GM19023 (cell line): ENCODE results near the gene DNAJB9.
A peak's percentile ranks its signal among the peaks of the same experiment; 100 is the strongest.
"Not testable (repeated sequence)": the region's sequence is repeated elsewhere in the genome, so short reads cannot be mapped to it uniquely, and the experiment has no call there.

Experiments
- ATAC-seq: cut with Tn5 transposase; IDR thresholded peaks from one replicate; pipeline ENCODE4 v1.9.1; 2021; ENCODE audit warnings: mild to moderate bottlenecking, moderate library complexity; ENCODE audit not compliant: unreplicated experiment

DNAJB9 gene

GRCh38 chr7:108569381-108570145 is at the start of gene DNAJB9, which contains the start of gene THAP5:
TSS of gene DNAJB9 (plus strand) at chr7:108569874. CDS start at chr7:108571727, 1,853 bp downstream.
TSS of gene THAP5 (minus strand) at chr7:108569706. CDS start at chr7:108569569, 137 bp downstream.
- peak; percentile 96 for ATAC-seq

- no peak for ATAC-seq
Observed at GRCh38 chr7:108522780-108523179, 46.9 kb upstream of the DNAJB9 start.

GRCh38 chr7:108525327-108525984 is 44.2 kb upstream of the DNAJB9 start:
- ATAC-seq, result peak; percentile 48

GRCh38 chr7:108525985-108526767 is 43.5 kb upstream of the DNAJB9 start, which contains the start of gene PNPLA8:
TSS of gene PNPLA8 (minus strand) at chr7:108526135. CDS start at chr7:108515491, 10,644 bp downstream.
- ATAC-seq, result peak; percentile 93

GRCh38 chr7:108526768-108527017 is 43.0 kb upstream of the DNAJB9 start:
- ATAC-seq, result no peak

GRCh38 chr7:108528183-108528712 is 41.4 kb upstream of the DNAJB9 start:
- ATAC-seq, result no peak

- no peak for ATAC-seq
Observed at GRCh38 chr7:108529341-108529740, 40.3 kb upstream of the DNAJB9 start.

- ATAC-seq, result no peak
Observed at GRCh38 chr7:108533712-108534111, 36.0 kb upstream of the DNAJB9 start.

GRCh38 chr7:108535257-108535656 is 34.4 kb upstream of the DNAJB9 start:
- ATAC-seq, result no peak

- ATAC-seq, result no peak
Observed at GRCh38 chr7:108535744-108536143, 33.9 kb upstream of the DNAJB9 start.

GRCh38 chr7:108537229-108537628 is 32.4 kb upstream of the DNAJB9 start:
- ATAC-seq, result no peak

GRCh38 chr7:108538236-108538635 is 31.4 kb upstream of the DNAJB9 start:
- not testable (repeated sequence) for ATAC-seq

GRCh38 chr7:108538685-108539084 is 31.0 kb upstream of the DNAJB9 start:
- ATAC-seq, result not testable (repeated sequence)

- ATAC-seq, result no peak
Observed at GRCh38 chr7:108541478-108541877, 28.2 kb upstream of the DNAJB9 start.

GRCh38 chr7:108548141-108548896 is 21.4 kb upstream of the DNAJB9 start:
- not testable (repeated sequence) for ATAC-seq

- not testable (repeated sequence) for ATAC-seq
Observed at GRCh38 chr7:108556665-108557064, 13.0 kb upstream of the DNAJB9 start.

GRCh38 chr7:108557191-108557590 is 12.5 kb upstream of the DNAJB9 start:
- no peak for ATAC-seq

GRCh38 chr7:108557617-108558016 is 12.1 kb upstream of the DNAJB9 start:
- ATAC-seq, result no peak

- ATAC-seq, result no peak
Observed at GRCh38 chr7:108559253-108559652, 10.4 kb upstream of the DNAJB9 start.

- no peak for ATAC-seq
Observed at GRCh38 chr7:108561047-108561619, 8.5 kb upstream of the DNAJB9 start.
